Cerebellar nuclear complex (tissue), 1 donor: ENCODE measurements around the gene TMPRSS7.

Source experiments
- DNase-seq, 2 experiments: peaks; one replicate each; lab custom pipeline; 2025; lab: John Stamatoyannopoulos, UW

Gene TMPRSS7

DNA sequence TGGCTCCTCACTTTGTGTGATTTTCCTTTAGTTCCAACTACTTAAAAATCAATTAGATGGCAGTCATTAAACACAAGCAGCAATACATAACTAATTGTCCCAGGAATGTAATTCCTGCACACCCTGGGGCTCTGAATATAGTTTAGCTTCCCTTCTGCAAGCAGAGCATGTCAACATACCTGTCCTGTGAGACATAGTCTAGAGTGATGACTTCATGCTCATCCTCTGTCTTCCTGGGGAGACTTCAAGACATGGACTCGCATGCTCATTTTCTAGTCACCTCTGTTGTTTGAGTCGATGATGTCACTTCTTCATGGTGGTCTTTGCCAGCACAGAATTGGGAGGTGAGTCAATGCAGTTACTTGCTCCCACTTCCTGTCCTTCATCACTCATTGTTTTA lies 67.4 kb downstream of the TMPRSS7 start:
- no peak for DNase-seq

DNA sequence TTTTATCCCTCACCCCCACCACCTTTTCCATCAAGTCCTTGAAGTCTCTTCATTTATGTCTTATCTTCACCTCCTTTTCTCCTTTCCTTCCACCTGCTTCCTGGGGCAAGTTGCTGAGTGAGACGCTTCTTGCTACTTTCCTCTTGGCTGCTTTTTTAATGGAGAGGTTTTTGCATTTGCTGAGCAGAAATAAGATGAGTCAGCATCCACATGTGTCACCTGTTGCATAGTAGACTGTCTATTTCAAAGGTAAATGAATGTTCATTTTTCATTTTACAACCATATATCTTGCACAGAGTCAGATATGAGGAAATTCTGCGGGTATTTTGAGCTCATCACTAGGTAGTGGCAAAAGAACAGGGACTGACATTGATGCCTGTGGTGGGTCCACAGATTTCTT lies 70.2 kb downstream of the TMPRSS7 start:
- DNase-seq, result no peak

DNA sequence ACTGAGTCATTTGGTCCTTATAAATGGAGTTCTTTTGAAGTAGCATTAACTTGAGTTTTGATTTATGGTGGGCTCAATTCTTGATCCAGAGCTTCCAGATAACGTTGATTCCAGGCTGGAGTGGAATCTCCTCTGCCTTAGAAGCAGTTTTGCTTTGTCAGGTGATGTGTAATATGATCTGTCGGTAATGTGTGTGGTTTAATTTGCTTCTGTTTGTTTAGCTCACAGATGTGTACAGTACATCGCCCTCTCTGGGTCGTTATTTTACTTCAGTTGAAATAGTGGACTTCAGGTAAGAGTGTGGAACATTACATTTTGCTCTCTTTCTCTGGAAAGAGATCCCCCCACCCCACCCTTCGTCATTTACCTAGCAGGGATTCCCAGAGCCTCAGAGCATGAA lies 74.8 kb downstream of the TMPRSS7 start:
- DNase-seq, result no peak

DNA sequence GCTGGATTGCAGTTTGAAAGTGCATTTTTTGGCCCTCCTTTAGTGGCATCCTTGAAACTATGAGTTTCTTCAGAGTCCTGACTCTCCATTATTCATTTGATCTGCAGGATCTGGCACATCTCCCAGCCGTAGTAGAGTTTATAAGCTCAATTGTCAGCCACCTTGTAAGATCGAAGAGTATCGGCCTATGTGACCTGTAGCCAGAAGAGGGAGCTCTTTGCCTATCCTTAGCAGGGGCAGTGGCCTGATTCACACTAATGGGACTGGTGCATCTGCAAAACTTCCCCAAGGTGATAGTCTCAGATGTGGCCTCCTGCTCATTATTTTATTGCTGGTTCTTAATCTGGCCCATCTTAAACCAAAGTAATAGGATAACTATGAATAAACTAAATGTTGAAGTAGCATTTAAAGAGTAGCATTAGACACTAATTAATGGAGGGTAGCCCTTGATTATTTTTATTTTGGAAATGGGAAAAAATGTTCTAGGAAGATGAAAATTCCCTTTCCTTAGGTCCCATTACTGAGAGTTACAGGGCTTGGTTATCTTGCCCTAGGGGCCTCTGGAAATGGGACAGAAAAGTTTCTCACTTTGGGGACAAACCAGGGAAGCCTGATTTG lies 77.4 kb downstream of the TMPRSS7 start:
- no peak for DNase-seq

DNA sequence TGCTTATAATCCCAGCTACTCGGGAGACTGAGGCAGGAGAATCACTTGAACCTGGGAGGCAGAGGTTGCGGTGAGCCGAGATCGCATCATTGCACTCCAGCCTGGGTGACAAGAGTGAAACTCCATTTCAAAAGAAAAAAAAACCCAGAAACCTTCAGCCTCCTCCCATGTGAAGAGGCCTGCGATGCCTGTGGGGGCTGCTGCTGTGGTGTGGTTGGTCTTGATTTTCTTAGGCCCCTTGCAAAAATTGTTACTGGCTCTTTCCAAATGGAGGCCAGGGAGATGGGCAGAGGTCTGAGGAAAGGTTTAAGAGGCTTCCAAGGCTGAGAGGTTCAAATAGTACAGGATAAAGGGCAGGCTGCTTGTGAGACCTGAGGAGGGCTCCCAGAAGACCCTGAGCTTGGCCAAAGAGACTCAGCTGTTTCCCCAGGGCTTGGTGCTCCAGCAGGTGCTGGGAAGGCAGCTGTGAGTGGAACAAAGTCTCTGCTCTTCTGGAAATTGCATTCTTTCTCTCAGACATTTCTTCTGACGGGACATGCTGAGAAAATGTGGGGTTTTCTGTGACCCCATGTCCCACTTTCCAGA lies 80.1 kb downstream of the TMPRSS7 start:
- DNase-seq, result no peak

DNA sequence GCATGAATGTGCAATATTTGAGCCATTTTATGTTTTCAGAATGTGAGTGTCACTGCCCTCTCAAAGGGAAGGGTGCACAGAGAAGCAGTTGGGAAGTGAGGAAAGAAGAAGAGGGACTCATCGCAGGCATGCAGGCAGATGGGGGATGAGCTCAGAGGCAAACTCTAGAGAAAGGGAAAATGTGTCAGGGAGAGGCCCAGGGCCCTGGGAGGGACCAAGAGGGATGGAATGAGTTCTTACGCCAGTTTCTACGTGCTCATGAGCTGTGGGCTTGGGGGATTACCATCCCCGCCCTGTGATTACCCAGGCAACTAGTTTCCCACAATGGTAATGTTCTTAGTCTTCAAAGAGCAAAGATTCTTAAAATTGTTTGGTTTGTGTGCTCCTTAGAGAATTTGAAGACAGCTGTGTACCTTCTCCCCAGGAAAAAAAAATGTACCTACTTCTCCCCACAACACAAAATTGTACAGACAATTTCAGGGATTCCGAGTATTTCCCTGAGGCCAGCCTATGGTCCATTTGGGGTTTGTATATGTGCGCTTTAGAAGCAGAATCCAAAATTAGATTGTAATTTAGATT lies 80.7 kb downstream of the TMPRSS7 start:
- DNase-seq, result no peak

DNA sequence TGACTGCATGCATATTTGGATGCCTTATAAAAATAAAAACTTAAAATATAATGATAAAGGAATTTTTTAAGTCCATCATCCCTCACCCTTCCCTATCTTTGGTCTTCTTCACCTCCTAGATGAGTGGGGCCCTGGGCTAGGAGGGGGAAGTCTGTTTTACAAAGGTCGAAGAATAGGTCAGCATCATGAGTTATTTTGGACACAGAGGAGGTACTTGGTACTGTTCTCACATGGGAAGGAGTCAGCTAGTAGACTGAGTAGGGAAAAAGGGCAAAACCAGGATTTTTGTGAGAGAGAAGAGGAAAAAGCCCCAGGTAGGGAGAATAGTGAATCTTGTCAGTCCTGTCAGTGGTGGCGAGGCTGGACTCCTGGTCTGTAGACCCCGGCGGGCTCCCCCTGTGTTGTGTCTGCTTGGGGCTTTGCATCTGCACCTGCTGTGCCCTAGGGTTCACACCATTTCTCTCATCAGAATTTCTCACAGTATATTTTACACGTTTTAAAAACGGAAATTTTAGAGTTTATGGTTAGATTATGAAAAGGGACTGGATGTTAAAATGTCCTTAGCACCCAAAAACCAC lies 81.4 kb downstream of the TMPRSS7 start:
- no peak for DNase-seq

DNA sequence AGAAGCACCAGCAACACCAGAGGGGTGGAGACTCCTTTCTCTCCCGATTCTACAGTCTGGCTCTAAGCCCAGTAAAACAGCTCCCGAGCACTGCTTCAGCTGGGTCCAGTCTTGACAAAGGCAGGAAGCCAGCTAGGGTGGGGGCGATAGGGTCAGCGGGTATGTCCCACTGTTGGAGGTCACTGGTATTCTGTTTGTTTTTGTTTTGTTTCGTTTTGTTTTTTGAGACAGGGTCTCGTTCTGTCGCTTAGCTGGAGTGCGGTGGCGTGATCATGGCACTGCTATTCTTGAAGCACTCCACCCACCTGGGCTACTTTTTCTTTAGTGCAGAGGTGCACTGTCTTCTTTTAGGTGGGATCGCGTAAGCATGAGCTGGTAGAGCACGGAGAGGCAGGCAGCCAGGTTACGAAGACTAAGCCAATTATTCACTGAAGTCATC lies 82.2 kb downstream of the TMPRSS7 start:
- DNase-seq, result no peak

DNA sequence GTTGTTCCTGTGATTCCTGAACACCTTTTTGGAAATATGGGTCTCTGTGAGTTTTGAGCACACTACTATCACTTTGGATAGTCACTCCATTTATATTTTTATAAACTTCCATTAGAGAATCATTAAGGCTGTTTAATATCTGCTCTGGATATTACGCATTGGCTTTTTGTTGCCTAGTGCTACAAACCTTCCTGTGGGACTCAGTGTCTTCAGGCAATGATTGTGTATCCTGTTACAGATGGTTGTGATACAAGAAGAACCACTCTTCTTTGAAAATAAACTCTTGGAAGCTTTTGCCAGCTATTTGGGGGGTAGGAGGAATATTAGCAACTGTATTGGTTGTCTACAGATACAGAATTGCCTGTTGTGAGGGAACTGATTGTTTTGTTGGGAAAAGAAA lies 82.9 kb downstream of the TMPRSS7 start:
- DNase-seq, result no peak

DNA sequence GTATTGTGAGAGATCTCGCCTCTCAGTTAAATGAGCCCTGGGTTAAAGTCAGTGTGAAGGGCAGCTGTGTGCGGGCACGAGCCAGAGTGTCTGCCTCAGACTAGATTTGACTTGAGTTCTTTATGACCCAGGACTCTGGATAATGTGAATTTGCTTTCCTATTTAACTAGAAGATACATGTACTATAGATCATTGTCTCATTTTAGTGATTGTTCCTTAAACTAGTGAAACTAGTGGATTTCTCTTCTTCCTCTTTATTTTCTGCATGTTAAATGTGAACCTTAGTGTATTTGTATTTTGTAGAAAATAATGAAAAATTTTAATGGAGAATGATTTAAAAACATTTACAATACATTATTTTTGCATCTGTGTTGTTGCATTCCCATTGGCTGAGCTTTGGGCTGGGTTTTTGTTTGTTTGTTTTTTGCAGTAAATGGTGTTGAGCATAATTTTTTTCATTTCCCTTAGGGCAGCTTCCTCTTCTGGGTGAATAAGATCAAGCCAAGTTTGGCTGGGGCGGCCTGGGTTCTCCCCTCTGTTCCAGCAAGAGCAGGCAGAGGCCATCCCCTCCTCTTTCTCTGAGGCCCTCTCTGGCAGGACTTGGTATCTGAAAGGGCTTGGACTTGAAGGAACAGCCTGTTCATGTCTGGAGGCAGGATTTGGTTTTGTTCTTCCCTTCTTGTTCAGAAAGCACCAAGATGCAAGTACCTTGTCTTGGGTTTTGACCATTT lies 83.5 kb downstream of the TMPRSS7 start:
- no peak for DNase-seq

DNA sequence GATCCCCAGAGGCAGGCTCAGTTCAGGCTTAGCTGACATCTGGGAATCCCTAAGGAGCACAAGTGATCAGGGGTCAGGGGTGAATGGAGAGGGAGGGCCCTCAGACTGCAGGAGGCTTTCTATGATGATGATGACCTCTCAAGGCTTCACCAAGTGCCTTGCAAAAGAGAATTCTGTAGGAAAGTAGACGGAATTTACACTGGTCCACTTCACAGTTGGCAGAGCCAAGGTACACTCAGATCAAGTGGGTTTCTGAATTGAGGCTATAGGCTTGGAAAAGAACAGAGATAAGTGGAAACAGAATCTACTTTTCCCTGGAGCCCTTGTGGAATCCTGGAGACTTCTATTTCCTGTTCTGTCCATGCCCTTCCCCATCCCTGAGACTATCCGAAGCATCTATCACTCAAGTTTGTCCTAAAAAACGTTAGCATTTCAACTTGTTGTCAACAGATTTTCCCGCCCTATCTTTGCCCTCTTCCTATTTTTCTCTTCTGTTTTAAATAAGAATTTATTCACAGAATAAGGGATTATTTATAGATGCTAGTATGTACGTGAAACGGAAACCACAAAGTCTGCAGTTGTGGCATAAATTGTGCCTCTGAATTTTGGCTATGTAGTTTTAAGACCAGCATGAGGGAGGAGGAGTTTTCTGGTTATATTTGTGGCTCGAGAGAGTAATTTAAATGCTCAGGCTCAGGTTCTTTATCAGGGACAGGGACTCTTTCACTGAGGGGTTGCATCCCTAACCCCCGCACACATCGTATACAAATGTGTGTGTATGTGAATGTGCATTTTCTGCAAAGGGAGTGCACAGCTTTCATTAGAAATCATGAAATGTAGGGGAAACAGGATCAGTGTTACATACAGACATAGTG lies 85.7 kb downstream of the TMPRSS7 start:
- no peak for DNase-seq

DNA sequence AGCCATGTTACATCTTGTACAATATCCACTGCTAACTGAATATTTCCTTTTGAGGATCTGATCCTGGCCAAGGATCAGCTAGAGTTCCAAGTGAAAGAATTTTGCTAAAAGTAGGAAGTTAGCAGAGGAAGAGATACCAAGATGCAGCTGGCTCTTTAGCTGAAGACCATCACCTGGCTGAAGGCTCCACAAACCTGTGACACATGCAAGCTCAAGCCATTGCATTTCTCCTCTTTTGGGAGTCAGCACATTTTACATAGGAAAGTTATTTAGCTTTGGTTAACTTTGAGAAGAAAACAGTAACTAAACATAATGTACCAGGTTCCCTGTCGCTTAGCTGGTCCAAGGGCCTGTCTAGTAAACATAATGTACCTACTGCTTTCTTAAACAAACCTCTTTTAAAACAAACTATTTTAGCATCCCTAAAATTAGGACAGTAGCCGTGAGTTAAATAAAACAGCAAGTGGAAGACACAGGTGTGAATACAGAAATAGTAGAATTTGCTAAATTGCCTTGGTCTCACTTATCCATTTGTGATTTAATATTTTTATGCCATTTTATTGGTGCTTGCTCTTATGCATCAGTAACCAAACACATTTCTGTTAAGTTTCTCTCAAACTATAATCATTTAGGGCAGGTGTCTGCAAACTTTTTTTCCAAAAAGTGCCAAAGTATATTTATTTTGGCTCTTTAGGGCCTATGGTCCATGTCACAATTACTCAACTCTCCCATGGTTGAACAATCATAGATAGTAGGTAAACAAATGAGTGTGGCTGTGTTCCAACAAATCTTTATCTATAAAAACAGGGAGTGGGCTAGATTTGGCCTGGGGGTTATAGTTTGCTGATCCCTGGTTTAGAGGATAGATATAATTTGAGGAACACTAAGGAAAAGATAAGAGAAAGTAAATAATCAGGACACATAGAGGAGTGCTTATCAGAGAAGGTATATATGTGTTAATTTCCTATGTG lies 87.3 kb downstream of the TMPRSS7 start:
- no peak for DNase-seq

DNA sequence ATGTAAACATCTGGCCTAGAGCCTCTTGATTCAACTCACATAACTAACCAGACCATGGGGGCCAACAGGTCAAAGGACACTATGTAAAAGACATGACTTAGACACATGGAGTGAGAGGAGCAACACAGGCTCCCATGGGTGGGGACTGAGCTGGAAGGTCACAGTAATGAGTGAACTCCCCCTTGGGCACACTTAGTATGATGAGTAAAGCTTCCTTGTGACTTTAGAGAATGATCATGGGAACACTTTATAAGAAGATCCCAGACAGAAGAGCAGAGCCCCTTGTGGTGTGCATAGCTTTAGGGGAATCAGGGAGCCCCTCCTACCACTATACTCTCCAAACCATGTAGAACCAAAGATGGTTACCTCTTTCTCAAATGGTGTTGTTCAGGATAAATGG lies 88.3 kb downstream of the TMPRSS7 start:
- DNase-seq, result no peak

DNA sequence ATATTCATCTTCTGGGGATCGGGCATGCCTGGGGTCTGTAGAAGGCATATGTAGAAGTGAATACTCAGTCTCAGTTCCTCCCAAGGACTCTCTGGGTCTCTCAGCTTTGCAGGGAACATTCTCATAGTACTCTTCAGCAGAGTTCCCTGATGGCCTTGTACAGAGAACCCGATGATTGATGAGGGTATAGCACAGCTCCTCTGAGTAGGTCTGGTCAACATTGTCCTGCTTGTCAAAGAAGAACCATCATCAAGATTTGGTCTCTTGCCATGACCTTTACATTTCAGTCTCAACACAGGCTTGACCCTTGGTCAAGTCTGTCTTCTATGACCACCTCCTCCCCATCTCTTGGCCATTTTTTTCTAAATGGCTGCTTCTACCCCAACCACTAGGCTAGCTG lies 89.0 kb downstream of the TMPRSS7 start:
- DNase-seq, result no peak

DNA sequence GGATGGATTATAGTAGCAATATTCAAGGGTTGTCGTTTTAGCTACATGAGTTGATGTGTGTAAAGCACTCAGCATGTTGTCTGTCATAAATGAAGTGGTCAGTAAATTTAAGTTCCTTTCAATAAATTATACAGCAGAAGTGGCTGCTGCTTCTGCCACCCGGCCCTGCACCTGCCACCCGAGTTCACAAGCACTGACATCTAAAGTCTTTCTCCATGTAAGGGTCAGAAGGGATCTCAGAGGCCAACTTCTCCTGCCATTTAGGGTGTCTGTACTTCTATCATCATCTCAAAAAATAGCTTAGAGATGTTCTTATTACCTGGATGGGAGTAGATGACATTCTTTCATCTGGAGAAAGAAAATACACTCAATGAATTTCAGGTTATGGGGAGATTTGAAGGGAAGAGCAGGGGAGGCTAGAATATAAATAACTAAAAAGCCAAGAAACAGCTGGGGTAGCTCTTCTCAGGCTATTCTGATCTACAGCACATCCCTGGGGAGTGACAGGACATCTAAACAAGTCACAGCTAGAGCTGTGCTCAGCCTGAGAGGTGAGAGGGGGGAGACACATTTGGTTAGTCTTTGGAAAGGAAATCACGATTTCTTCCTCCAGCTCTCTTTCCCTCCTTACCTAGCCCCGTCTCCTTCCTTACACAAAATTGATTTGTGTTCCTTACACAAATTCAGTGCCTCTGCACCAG lies 90.5 kb downstream of the TMPRSS7 start:
- DNase-seq, result no peak

DNA sequence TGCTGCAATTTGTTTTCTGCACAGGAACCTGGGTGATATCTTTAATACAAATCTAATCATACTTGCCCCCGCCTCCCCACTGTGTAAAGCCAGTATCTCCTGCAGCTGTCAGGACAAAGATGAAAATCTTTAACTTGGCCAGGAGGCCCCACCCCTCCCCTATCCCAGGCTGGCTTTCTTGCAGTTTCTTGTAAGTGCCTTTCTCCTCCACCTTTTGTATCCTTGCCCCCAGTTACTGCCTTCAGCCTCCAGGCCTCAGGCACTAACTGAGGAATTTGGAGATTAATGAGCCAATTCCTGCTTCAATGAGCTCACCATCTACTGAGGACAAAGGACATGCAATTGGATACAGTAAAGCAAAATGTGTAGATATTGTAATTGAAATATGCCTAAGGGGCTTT lies 92.0 kb downstream of the TMPRSS7 start:
- DNase-seq, result no peak

DNA sequence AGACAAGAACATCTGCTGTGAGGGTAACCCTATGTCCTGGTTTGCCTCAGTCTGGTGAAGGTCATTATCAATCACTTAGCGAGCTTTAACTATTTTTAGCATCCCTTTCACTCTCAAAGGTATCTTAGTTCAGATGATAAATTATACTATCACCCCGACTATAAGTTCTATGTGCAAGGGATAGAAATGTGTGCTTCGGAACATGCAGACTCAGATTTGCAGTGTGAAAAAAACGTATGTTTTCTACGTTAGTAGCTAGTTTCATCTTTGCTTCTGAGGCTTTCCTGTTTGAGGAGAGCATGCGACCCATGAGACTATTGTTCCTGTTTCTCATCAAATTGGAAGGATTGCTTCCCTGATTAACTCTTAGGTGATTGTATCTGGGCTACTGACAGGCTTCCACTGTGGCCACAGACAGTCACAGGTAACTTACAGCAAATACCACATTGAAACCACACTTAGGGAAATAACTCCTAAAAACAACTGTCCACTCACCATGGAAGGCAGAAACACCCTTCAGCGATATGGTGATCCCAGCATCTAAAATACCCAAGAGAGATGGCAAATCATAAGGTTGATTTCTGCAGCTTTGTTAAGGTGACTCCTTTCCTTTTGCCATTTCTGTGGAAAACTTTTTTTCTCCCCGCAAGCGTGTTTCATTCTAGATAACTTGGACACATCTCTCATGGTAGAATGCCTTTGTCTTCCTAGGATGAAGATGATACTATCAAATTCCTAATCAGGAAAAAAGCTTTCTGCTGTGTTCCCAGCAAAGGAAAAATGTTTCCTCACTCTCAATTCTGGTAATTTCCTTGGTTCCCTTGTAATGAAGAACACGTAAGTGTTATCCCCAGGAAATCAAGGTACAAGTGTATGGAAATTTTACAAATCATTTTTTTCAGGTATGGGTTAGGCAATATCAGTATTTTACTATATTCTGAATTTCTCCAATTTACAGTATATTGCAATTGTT lies 93.3 kb downstream of the TMPRSS7 start:
- no peak for DNase-seq

DNA sequence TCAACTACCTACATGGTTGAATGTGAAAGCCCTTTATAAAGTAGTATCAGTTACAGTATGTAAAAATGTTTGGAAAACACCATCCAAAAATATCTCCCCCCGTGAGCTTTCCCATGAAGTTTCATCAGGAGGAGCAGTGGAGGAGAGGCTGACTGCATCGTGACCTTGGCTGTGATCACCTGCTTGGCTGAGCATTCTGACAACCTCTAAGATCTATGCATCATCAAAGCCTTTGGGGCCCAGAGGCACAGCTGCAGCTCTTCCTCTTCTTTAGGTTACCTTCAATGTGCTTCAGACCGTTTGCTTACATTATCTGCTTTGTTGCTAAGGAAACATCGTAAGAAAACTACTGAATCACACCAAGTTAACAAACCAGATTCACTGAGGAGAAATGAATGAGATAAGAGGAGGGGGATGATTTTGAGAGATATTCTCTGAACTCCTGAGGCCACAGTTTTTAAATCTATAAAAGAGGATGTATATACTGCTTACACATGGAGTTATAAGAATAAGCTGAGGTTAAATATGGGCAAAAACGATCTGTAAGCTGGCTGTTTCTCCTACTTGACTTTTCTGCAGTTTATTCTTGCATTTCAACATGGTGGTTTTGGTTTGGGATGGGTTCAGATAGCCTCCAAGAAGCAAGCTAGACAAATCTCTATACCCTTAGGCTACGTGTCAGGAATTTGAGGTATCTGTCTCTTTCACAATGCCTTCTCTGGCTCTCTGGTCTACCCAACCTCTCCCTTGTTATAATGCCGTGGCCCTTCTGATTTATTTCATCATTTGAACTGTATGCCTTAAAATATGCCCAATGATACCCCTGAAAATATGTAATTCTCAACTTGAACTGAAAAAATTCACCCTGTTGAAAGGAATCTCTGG lies 94.5 kb downstream of the TMPRSS7 start:
- DNase-seq, result no peak
